Skeletal muscle tissue (tissue), 5 donors: ENCODE data around the gene RNF212B. TPM values are rescaled to one million over a fixed set of nuclear protein-coding genes. Genes with fewer than 3 reads are reported as not detected.

Experiments used
- H3K27ac ChIP-seq: one replicate; pipeline ENCODE4 v1.7.0; 2013; ENCODE audit warnings: mild to moderate bottlenecking, low read depth, low read length, inconsistent platforms
- H3K27me3 ChIP-seq, 3 donors: one replicate each; pipeline ENCODE4 v1.7.0; 2013; ENCODE audit warnings: low read length in 3 of 3; ENCODE audit not compliant: control insufficient read depth in 3 of 3, insufficient read depth in 3 of 3
- H3K36me3 ChIP-seq, 3 donors: one replicate each; pipeline ENCODE4 v1.7.0; 2013; ENCODE audit warnings: low read length in 3 of 3; ENCODE audit not compliant: control insufficient read depth in 3 of 3, insufficient read depth in 3 of 3
- H3K4me1 ChIP-seq, 3 donors: one replicate each; pipeline ENCODE4 v1.7.0; 2013; ENCODE audit warnings: low read length in 3 of 3, mild to moderate bottlenecking in 3 of 3; ENCODE audit not compliant: control insufficient read depth in 3 of 3, insufficient read depth in 3 of 3
- H3K4me3 ChIP-seq, 3 donors: one replicate each; pipeline ENCODE4 v1.7.0; 2013; ENCODE audit warnings: low read length in 3 of 3
- H3K9ac ChIP-seq, 3 donors: one replicate each; pipeline ENCODE4 v1.7.0; 2013; ENCODE audit warnings: low read length in 3 of 3, mild to moderate bottlenecking in 3 of 3, moderate library complexity in 2 of 3, low read depth in 1 of 3
- H3K9me3 ChIP-seq, 3 donors: one replicate each; pipeline ENCODE4 v1.7.0; 2013; ENCODE audit warnings: low read length in 3 of 3; ENCODE audit not compliant: control insufficient read depth in 3 of 3
- small RNA-seq: library from RNA; depleted of rRNA; stranded (forward); fragments of <200 nt; gene quantifications from one replicate; pipeline ENCODE3, GENCODE V24; 2014
- total RNA-seq: library from RNA; depleted of rRNA; stranded (reverse); fragments of >200 nt; gene quantifications from one replicate; pipeline ENCODE4 v1.2.3, GENCODE V29; 2014
- donor health status: Osteomylitis.

Gene RNF212B
- total RNA-seq, 1 donor from 2014 or later = not detected

DNA sequence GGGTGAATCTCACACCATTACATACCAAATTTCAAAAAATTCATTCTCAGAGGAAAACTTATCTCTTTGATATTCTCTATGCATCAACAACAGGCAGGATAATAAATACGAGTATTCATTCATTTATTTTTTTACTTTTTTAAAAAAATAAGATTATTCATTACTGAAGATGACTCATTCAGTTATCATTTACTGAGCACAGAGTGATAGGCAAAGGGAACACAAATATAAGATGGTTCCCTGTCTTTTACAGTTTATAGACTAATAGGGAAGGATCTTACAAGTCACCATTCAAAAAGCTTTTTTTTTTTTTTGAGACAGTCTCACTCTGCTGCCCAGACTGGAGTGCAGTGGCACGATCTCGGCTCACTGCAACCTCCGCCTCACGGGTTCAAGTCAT is 78.6 kb downstream of the RNF212B start:
- H3K36me3 ChIP-seq = peaks cover 0 to under 1% (median 0%) of the 10 kb centered on the region in 3 donors
- H3K9me3 ChIP-seq = no peaks in the 10 kb centered on the region
- H3K9ac ChIP-seq = no peak overlapping the region
- no peak overlapping the region for H3K27ac ChIP-seq
- H3K4me1 ChIP-seq = peaks cover 6 to 8% (median 6%) of the 10 kb centered on the region in 3 donors
- no peak overlapping the region for H3K4me3 ChIP-seq
- H3K27me3 ChIP-seq = no peaks in the 10 kb centered on the region

DNA sequence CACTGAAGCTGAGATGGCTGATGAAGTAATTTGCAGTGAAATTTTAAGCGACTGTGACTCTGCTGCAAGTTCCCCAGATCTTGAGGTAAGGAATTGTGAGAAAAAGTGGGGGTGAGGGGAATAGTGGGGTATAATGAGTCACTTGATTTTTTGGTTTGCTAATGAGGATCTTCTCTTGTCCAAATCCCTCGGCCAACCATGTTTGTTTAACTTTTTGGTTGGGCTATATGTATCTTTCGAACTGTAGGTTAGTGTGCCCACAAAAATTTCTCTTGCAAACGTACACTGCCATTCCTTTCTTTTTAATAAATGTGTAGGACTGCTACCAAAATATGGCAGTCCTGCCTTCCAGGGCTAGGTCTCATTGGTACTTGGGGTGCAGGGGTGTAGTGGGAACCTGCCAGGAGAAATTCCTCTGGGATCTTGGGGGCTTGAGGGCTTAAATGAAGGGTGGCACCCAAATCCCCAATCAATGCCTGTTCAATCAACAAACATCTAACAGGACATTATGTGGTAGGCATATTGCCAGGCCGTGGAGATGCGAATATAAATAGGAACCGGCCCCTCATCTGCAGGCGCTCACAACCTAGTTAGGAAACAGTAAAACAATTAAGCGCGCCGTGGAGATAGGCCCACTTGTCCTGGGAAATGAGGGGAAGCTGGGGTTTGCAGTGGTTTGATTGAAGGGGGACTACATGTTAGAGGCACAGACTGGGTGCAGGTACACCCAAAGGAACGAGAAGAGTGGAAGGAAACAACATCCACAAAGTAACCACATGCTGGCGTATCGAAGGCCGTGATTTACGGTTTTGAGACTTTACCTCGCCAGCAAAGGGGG is 82.2 kb downstream of the RNF212B start:
- Histone ChIP-seq H3K27me3 (no peaks in the 10 kb centered on the region), H3K9ac (peak overlapping the region; percentile 69 to 86 (median 80)), H3K36me3 (peaks cover 19 to 22% (median 22%) of the 10 kb centered on the region in 3 donors), H3K27ac (peak overlapping the region; percentile 97), H3K9me3 (no peaks in the 10 kb centered on the region), H3K4me1 (peaks cover 20 to 22% (median 20%) of the 10 kb centered on the region in 3 donors), H3K4me3 (peak overlapping the region; percentile 84 to 88 (median 86))

DNA sequence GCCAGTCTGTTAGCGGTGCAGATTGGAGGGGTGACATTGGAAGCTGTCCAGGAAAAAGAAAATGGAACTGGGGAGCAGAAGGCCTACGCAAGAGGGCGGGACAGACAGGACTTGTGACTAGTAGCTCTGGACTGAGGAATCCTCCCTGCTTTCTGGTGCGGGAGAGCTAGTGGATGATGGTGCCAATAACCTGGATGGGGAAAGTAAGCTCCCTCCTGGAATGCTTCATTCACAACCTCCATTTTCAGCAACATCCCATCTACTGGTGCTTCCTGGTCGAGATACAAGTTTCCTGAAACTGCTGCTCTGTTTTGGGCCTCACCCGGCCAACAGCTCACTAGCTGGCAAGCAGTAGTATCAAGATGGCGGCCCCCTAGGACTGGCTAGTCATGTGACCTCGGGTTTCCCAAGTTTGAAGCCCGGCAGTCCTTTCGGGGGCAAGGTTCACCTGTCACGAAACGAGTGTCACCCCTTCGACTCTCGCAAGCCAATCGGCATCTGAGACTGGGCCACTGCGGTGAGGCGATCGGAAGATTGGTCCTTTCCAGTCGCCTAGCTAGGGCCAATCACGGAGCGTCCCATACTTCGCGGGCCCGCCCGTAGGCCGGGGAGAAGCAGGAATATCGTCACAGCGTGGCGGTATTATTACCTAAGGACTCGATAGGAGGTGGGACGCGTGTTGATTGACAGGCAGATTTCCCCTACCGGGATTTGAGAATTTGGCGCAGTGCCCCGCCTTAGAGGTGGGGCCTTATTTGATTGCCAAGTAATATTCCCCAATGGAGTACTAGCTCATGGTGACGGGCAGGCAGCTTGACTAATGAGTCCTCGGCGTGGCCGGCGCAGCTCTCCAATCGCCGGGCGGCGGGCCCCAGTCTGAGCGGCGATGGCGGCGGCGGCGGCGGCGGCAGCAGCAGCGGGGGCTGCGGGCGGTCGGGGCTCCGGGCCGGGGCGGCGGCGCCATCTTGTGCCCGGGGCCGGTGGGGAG is 83.1 kb downstream of the RNF212B start, which contains the start of gene PABPN1:
PABPN1 (plus strand) TSS at position 874 of the 988 bp plus-strand sequence; CDS start at position 887, 13 bp downstream.
- peak within 1 kb of the TSS; percentile 84 to 91 (median 90) for H3K9ac ChIP-seq
- peak within 1 kb of the TSS; percentile 97 for H3K27ac ChIP-seq
- peak within 1 kb of the TSS; percentile 88 to 95 (median 92) for H3K4me3 ChIP-seq
- no peaks in the 10 kb centered on the region for H3K27me3 ChIP-seq
- peaks cover 20 to 27% (median 23%) of the 10 kb centered on the region in 3 donors for H3K36me3 ChIP-seq
- H3K9me3 ChIP-seq = no peaks in the 10 kb centered on the region
- H3K4me1 ChIP-seq = peaks cover 20 to 22% (median 20%) of the 10 kb centered on the region in 3 donors

DNA sequence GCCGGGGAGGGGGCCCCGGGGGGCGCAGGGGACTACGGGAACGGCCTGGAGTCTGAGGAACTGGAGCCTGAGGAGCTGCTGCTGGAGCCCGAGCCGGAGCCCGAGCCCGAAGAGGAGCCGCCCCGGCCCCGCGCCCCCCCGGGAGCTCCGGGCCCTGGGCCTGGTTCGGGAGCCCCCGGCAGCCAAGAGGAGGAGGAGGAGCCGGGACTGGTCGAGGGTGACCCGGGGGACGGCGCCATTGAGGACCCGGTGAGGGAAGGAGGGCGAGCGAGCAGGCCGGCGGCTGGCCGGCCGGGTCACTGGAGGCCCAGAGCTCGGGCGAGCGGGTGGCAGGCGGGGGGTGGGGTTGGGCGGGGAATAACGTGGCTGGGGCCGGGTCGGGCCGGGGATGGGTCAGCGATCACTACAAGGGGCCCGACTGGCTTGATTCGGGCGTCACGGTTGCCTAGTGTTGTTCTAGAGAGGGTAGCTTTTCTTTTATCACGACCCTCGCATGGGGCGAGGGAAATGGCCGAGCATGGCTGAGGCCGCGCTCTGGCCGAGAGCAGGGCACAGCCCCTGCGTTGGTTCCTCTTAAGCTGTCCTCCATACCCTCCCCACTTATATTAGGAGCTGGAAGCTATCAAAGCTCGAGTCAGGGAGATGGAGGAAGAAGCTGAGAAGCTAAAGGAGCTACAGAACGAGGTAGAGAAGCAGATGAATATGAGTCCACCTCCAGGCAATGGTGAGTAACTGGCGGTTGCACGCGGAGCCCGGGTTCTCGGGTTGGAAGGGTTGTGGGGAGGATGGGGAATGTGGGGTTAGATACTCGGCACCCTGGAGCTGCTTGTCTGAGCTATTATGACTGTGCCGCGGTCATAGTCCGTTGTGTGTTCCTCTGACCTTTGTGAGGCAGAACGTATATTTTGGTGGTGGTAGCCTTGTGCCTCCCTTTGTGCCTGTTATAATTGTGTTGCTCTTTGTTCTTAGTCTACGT is 84.1 kb downstream of the RNF212B start:
- Histone ChIP-seq H3K4me3 (peak overlapping the region; percentile 88 to 95 (median 92)), H3K36me3 (peaks cover 20 to 27% (median 23%) of the 10 kb centered on the region in 3 donors), H3K9me3 (no peaks in the 10 kb centered on the region), H3K9ac (peak overlapping the region; percentile 84 to 91 (median 90)), H3K27ac (peak overlapping the region; percentile 97), H3K4me1 (peaks cover 20 to 22% (median 20%) of the 10 kb centered on the region in 3 donors), H3K27me3 (no peaks in the 10 kb centered on the region)

Small RNAs within 50 kb of the gene (small RNA-seq; reads per million reads assigned to genes)
- gene AL049829.1 = not detected
- not detected for gene RNU6-1046P

Other genes starting within 250 kb of the RNF212B start
- 9.9 TPM for gene C14orf93, start 227.8 kb upstream of the RNF212B start, total RNA-seq
- 183 TPM for gene PSMB5, start 203.0 kb upstream of the RNF212B start, total RNA-seq
- not detected for gene PSMB11, start 195.7 kb upstream of the RNF212B start, total RNA-seq
- gene CDH24, start 180.4 kb upstream of the RNF212B start, total RNA-seq = 1.6 TPM
- gene ACIN1, start 142.8 kb upstream of the RNF212B start, total RNA-seq = 62.1 TPM
- 24.5 TPM for gene C14orf119, start 142.4 kb upstream of the RNF212B start, total RNA-seq
- not detected for gene CIROP, start 132.9 kb upstream of the RNF212B start, total RNA-seq
- gene CEBPE, start 118.7 kb upstream of the RNF212B start, total RNA-seq = under 0.01 TPM
- gene SLC7A8, start 54.3 kb upstream of the RNF212B start, total RNA-seq = 4.7 TPM
- 5.7 TPM for gene HOMEZ, start 48.2 kb downstream of the RNF212B start, total RNA-seq
- 2.6 TPM for gene PPP1R3E, start 64.9 kb downstream of the RNF212B start, total RNA-seq
- gene BCL2L2, start 68.9 kb downstream of the RNF212B start, total RNA-seq = 11.0 TPM
- 40.7 TPM for gene PABPN1, start 83.5 kb downstream of the RNF212B start, total RNA-seq
- gene SLC22A17, start 115.0 kb downstream of the RNF212B start, total RNA-seq = 12.5 TPM
- gene EFS, start 127.2 kb downstream of the RNF212B start, total RNA-seq = 17.2 TPM
- not detected for gene IL25, start 134.9 kb downstream of the RNF212B start, total RNA-seq
- 2.1 TPM for gene CMTM5, start 139.1 kb downstream of the RNF212B start, total RNA-seq
- gene MYH6, start 170.3 kb downstream of the RNF212B start, total RNA-seq = 2.1 TPM
- 426 TPM for gene MYH7, start 197.7 kb downstream of the RNF212B start, total RNA-seq
- gene NGDN, start 231.8 kb downstream of the RNF212B start, total RNA-seq = 32.4 TPM